ENCODE data around the gene KHDRBS2.

DNA sequence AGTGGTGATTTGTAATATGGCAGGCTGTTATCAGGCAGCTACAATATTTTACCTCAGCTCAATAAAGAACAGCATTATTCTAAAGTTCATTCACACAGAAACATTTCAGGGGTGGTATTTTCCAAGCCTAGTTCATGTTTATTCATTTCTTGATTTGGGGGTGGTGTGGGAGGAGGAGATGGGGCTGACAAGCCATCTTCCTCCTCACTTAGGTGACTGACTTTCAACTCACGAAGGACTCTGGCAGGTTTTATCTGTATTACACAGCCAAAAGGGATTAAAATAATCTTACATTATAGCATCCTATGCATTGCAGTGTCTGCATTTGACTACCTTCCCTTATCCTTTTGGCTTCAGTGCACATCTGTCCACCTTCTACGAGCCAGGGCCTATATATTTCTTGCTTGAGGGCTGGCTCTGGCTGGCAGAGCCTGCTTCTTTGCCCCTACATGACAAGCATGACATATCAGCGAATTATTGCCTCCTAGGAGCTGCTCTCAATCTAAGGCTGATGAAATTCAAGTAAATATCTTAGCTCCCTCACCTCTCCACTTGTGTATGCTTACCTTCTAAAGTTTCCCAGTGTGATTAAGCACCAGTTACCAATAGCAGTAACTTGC, 20.0 kb downstream of the KHDRBS2 start:
- TF ChIP-seq EP300 (IDR thresholded peaks at IDR 0.05) (no peak), POLR2A (IDR thresholded peaks at IDR 0.05) (no peak), POLR2AphosphoS5 (IDR thresholded peaks at IDR 0.05) (no peak)
- TF ChIP-seq, protein P1, sequence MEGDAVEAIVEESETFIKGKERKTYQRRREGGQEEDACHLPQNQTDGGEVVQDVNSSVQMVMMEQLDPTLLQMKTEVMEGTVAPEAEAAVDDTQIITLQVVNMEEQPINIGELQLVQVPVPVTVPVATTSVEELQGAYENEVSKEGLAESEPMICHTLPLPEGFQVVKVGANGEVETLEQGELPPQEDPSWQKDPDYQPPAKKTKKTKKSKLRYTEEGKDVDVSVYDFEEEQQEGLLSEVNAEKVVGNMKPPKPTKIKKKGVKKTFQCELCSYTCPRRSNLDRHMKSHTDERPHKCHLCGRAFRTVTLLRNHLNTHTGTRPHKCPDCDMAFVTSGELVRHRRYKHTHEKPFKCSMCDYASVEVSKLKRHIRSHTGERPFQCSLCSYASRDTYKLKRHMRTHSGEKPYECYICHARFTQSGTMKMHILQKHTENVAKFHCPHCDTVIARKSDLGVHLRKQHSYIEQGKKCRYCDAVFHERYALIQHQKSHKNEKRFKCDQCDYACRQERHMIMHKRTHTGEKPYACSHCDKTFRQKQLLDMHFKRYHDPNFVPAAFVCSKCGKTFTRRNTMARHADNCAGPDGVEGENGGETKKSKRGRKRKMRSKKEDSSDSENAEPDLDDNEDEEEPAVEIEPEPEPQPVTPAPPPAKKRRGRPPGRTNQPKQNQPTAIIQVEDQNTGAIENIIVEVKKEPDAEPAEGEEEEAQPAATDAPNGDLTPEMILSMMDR (IDR thresholded peaks at IDR 0.05) = no peak
